OCI-LY3 (cell line): ENCODE data around the gene TACC2.

ENCODE experiments used
- H2AFZ ChIP-seq: fragments of 200-600, 300-600 bp; shearing (Covaris generic); 2 replicates; pipeline ENCODE4 v1.6.0; 2014; ENCODE audit warnings: antibody characterized with exemption, low read depth, low read length
- H3K27ac ChIP-seq: fragments of 200-600, 300-600 bp; sonication (generic); 2 replicates; pipeline ENCODE4 v1.5.1; 2014; ENCODE audit warnings: mild to moderate bottlenecking, low read length, moderate library complexity, mixed read lengths
- H3K27me3 ChIP-seq: fragments of 200-600, 300-600 bp; sonication (generic); 2 replicates; pipeline ENCODE4 v1.6.1; 2014; ENCODE audit warnings: low read depth, low read length, mixed read lengths
- H3K36me3 ChIP-seq: fragments of 200-600, 300-600 bp; sonication (generic); replicated peaks from 2 replicates; pipeline ENCODE3; 2014; ENCODE audit warnings: low read depth, low read length, mixed read lengths
- H3K4me1 ChIP-seq: fragments of 300-600, 200-600 bp; sonication (generic); 2 replicates; pipeline ENCODE4 v1.6.1; 2014; ENCODE audit warnings: low read length, mixed read lengths
- H3K4me2 ChIP-seq: fragments of 200-600, 300-600 bp; sonication (generic); 2 replicates; pipeline ENCODE4 v1.6.1; 2014; ENCODE audit warnings: low read length, mixed read lengths
- H3K4me3 ChIP-seq: fragments of 300-600, 200-600 bp; sonication (generic); 2 replicates; pipeline ENCODE4 v1.5.1; 2014; ENCODE audit warnings: antibody characterized with exemption, mild to moderate bottlenecking, low read length, moderate library complexity
- H3K79me2 ChIP-seq: fragments of 300-600, 200-600 bp; shearing (Covaris generic); 2 replicates; pipeline ENCODE4 v1.6.1; 2014; ENCODE audit warnings: mild to moderate bottlenecking, low read length, mixed read lengths
- H3K9ac ChIP-seq: fragments of 300-600, 200-600 bp; shearing (Covaris generic); 2 replicates; pipeline ENCODE4 v1.6.0; 2014; ENCODE audit warnings: mild to moderate bottlenecking, low read length, moderate library complexity
- H3K9me3 ChIP-seq: fragments of 200-600, 300-600 bp; shearing (Covaris generic); 2 replicates; pipeline ENCODE4 v1.6.1; 2014; ENCODE audit warnings: low read length, mixed read lengths; ENCODE audit not compliant: insufficient read depth
- H4K20me1 ChIP-seq: fragments of 200-600, 300-600 bp; sonication (generic); 2 replicates; pipeline ENCODE4 v1.6.1; 2016; ENCODE audit warnings: low read length, mixed read lengths; ENCODE audit not compliant: insufficient read depth
- EZH2phosphoT487 ChIP-seq: fragments of 200-600 bp; shearing (Covaris generic); IDR thresholded peaks from 2 replicates; pipeline ENCODE4 v1.6.1; 2018; ENCODE audit warnings: antibody characterized with exemption, mixed run types, low read depth
- TF ChIP-seq, protein P1 (sequence below): fragments of 200-600, 300-600 bp; sonication (generic); IDR thresholded peaks from 2 replicates; pipeline ENCODE4 v1.5.1; 2014; ENCODE audit warnings: antibody characterized with exemption, low read length, low read depth

TACC2 gene

GRCh38 chr10:122157451-122157850, 168.5 kb downstream of the TACC2 start:
- Histone ChIP-seq H3K79me2 (no peaks in the 10 kb centered on the region), H3K4me2 (no peak overlapping the region), H3K9me3 (no peaks in the 10 kb centered on the region), H3K27ac (no peak overlapping the region), H3K36me3 (no peaks in the 10 kb centered on the region), H2AFZ (no peak overlapping the region), H3K9ac (no peak overlapping the region), H3K4me1 (no peaks in the 10 kb centered on the region), H3K4me3 (no peak overlapping the region), H3K27me3 (peaks cover 26% of the 10 kb centered on the region), H4K20me1 (no peaks in the 10 kb centered on the region)
- no peak for TF ChIP-seq EZH2phosphoT487
- TF ChIP-seq, protein P1, sequence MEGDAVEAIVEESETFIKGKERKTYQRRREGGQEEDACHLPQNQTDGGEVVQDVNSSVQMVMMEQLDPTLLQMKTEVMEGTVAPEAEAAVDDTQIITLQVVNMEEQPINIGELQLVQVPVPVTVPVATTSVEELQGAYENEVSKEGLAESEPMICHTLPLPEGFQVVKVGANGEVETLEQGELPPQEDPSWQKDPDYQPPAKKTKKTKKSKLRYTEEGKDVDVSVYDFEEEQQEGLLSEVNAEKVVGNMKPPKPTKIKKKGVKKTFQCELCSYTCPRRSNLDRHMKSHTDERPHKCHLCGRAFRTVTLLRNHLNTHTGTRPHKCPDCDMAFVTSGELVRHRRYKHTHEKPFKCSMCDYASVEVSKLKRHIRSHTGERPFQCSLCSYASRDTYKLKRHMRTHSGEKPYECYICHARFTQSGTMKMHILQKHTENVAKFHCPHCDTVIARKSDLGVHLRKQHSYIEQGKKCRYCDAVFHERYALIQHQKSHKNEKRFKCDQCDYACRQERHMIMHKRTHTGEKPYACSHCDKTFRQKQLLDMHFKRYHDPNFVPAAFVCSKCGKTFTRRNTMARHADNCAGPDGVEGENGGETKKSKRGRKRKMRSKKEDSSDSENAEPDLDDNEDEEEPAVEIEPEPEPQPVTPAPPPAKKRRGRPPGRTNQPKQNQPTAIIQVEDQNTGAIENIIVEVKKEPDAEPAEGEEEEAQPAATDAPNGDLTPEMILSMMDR, result no peak

DNA sequence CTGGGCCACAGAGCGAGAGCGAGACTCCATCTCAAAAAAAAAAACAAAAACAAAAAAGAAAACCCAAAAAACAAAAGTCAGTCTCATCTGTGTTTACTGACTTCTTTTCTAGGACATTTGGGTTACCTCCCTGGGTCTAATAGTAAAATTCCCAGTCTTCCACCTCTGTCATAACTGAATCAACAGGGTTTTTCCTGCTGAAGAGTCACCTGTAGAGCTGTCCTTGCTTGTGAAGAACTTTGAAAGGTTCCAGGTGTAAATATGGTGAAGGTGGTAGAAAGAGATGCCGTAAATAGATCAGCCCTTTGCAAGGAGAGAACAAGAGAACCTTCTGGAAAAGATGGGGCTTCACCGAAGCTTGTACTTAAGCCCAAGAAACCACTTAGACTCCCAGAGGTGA, 169.4 kb downstream of the TACC2 start:
- Histone ChIP-seq H3K4me1 (no peaks in the 10 kb centered on the region), H4K20me1 (no peaks in the 10 kb centered on the region), H3K4me2 (no peak overlapping the region), H3K9me3 (no peaks in the 10 kb centered on the region), H3K4me3 (no peak overlapping the region), H3K9ac (no peak overlapping the region), H3K27me3 (peaks cover 26% of the 10 kb centered on the region), H3K27ac (no peak overlapping the region), H3K79me2 (no peaks in the 10 kb centered on the region), H3K36me3 (no peaks in the 10 kb centered on the region), H2AFZ (no peak overlapping the region)
- TF ChIP-seq, protein P1, result no peak
- no peak for TF ChIP-seq EZH2phosphoT487

GRCh38 chr10:122159141-122159970, 170.4 kb downstream of the TACC2 start:
- Histone ChIP-seq H3K36me3 (no peaks in the 10 kb centered on the region), H3K4me3 (no peak overlapping the region), H3K4me2 (no peak overlapping the region), H3K27ac (no peak overlapping the region), H2AFZ (no peak overlapping the region), H3K9me3 (no peaks in the 10 kb centered on the region), H3K4me1 (no peaks in the 10 kb centered on the region), H3K79me2 (no peaks in the 10 kb centered on the region), H4K20me1 (no peaks in the 10 kb centered on the region), H3K9ac (no peak overlapping the region), H3K27me3 (peaks cover 20% of the 10 kb centered on the region)
- no peak for TF ChIP-seq EZH2phosphoT487
- TF ChIP-seq, protein P1, result no peak

- TF ChIP-seq, protein P1, result no peak
- TF ChIP-seq EZH2phosphoT487, result no peak
- no peak overlapping the region for H3K27ac ChIP-seq
- no peaks in the 10 kb centered on the region for H3K36me3 ChIP-seq
- no peak overlapping the region for H3K9ac ChIP-seq
- H3K4me3 ChIP-seq, result no peak overlapping the region
- no peak overlapping the region for H2AFZ ChIP-seq
- no peaks in the 10 kb centered on the region for H3K9me3 ChIP-seq
- H4K20me1 ChIP-seq, result no peaks in the 10 kb centered on the region
- H3K4me2 ChIP-seq, result no peak overlapping the region
- H3K4me1 ChIP-seq, result no peaks in the 10 kb centered on the region
- peaks cover 23% of the 10 kb centered on the region; the same call in 1 of the 2 replicates for H3K27me3 ChIP-seq
- no peaks in the 10 kb centered on the region for H3K79me2 ChIP-seq
Measured at GRCh38 chr10:122161795-122162194, 172.8 kb downstream of the TACC2 start.
